OCI-LY3 (cell line): Measurements from ENCODE around the gene ITGA11.

Experiments used
- H2AFZ ChIP-seq: fragments of 200-600, 300-600 bp; shearing (Covaris generic); 2 replicates; pipeline ENCODE4 v1.6.0; 2014; ENCODE audit warnings: antibody characterized with exemption, low read depth, low read length
- H3K27ac ChIP-seq: fragments of 200-600, 300-600 bp; sonication (generic); 2 replicates; pipeline ENCODE4 v1.5.1; 2014; ENCODE audit warnings: mild to moderate bottlenecking, low read length, moderate library complexity, mixed read lengths
- H3K27me3 ChIP-seq: fragments of 200-600, 300-600 bp; sonication (generic); 2 replicates; pipeline ENCODE4 v1.6.1; 2014; ENCODE audit warnings: low read depth, low read length, mixed read lengths
- H3K36me3 ChIP-seq: fragments of 200-600, 300-600 bp; sonication (generic); replicated peaks from 2 replicates; pipeline ENCODE3; 2014; ENCODE audit warnings: low read depth, low read length, mixed read lengths
- H3K4me1 ChIP-seq: fragments of 300-600, 200-600 bp; sonication (generic); 2 replicates; pipeline ENCODE4 v1.6.1; 2014; ENCODE audit warnings: low read length, mixed read lengths
- H3K4me2 ChIP-seq: fragments of 200-600, 300-600 bp; sonication (generic); 2 replicates; pipeline ENCODE4 v1.6.1; 2014; ENCODE audit warnings: low read length, mixed read lengths
- H3K4me3 ChIP-seq: fragments of 300-600, 200-600 bp; sonication (generic); 2 replicates; pipeline ENCODE4 v1.5.1; 2014; ENCODE audit warnings: antibody characterized with exemption, mild to moderate bottlenecking, low read length, moderate library complexity
- H3K79me2 ChIP-seq: fragments of 300-600, 200-600 bp; shearing (Covaris generic); 2 replicates; pipeline ENCODE4 v1.6.1; 2014; ENCODE audit warnings: mild to moderate bottlenecking, low read length, mixed read lengths
- H3K9ac ChIP-seq: fragments of 300-600, 200-600 bp; shearing (Covaris generic); 2 replicates; pipeline ENCODE4 v1.6.0; 2014; ENCODE audit warnings: mild to moderate bottlenecking, low read length, moderate library complexity
- H3K9me3 ChIP-seq: fragments of 200-600, 300-600 bp; shearing (Covaris generic); 2 replicates; pipeline ENCODE4 v1.6.1; 2014; ENCODE audit warnings: low read length, mixed read lengths; ENCODE audit not compliant: insufficient read depth
- H4K20me1 ChIP-seq: fragments of 200-600, 300-600 bp; sonication (generic); 2 replicates; pipeline ENCODE4 v1.6.1; 2016; ENCODE audit warnings: low read length, mixed read lengths; ENCODE audit not compliant: insufficient read depth
- CTCF ChIP-seq: fragments of 200-600, 300-600 bp; sonication (generic); IDR thresholded peaks from 2 replicates; pipeline ENCODE4 v1.5.1; 2014; ENCODE audit warnings: antibody characterized with exemption, low read length, low read depth
- EZH2phosphoT487 ChIP-seq: fragments of 200-600 bp; shearing (Covaris generic); IDR thresholded peaks from 2 replicates; pipeline ENCODE4 v1.6.1; 2018; ENCODE audit warnings: antibody characterized with exemption, mixed run types, low read depth

Gene ITGA11

GRCh38 chr15:68314563-68314962 is 117.4 kb downstream of the ITGA11 start:
- no peak for TF ChIP-seq EZH2phosphoT487
- no peak for TF ChIP-seq CTCF
- Histone ChIP-seq H4K20me1 (no peaks in the 10 kb centered on the region), H3K4me3 (no peak overlapping the region), H3K27me3 (no peaks in the 10 kb centered on the region), H3K9ac (no peak overlapping the region), H3K36me3 (no peaks in the 10 kb centered on the region), H3K79me2 (no peaks in the 10 kb centered on the region), H3K27ac (no peak overlapping the region), H3K9me3 (no peaks in the 10 kb centered on the region), H3K4me2 (no peak overlapping the region), H3K4me1 (peaks cover 11% of the 10 kb centered on the region), H2AFZ (no peak overlapping the region)

GRCh38 chr15:68313501-68314410 is 118.2 kb downstream of the ITGA11 start:
- Histone ChIP-seq H3K4me3 (no peak overlapping the region), H3K27ac (no peak overlapping the region), H3K4me1 (peaks cover 11% of the 10 kb centered on the region), H3K9me3 (no peaks in the 10 kb centered on the region), H2AFZ (no peak overlapping the region), H4K20me1 (no peaks in the 10 kb centered on the region), H3K36me3 (no peaks in the 10 kb centered on the region), H3K9ac (no peak overlapping the region), H3K4me2 (no peak overlapping the region), H3K79me2 (no peaks in the 10 kb centered on the region), H3K27me3 (no peaks in the 10 kb centered on the region)
- no peak for TF ChIP-seq CTCF
- no peak for TF ChIP-seq EZH2phosphoT487

GRCh38 chr15:68312701-68313204 is 119.2 kb downstream of the ITGA11 start:
- no peak overlapping the region for H3K4me3 ChIP-seq
- H3K27ac ChIP-seq, result no peak overlapping the region
- peaks cover 11% of the 10 kb centered on the region for H3K4me1 ChIP-seq
- no peak overlapping the region for H3K4me2 ChIP-seq
- no peaks in the 10 kb centered on the region for H3K9me3 ChIP-seq
- H2AFZ ChIP-seq, result no peak overlapping the region
- no peaks in the 10 kb centered on the region for H3K36me3 ChIP-seq
- H4K20me1 ChIP-seq, result no peaks in the 10 kb centered on the region
- no peak for TF ChIP-seq CTCF
- TF ChIP-seq EZH2phosphoT487, result no peak
- H3K79me2 ChIP-seq, result no peaks in the 10 kb centered on the region
- no peak overlapping the region for H3K9ac ChIP-seq
- H3K27me3 ChIP-seq, result no peaks in the 10 kb centered on the region

- Histone ChIP-seq H3K9me3 (no peaks in the 10 kb centered on the region), H3K27ac (no peak overlapping the region), H3K79me2 (no peaks in the 10 kb centered on the region), H3K4me3 (no peak overlapping the region), H4K20me1 (no peaks in the 10 kb centered on the region), H3K27me3 (no peaks in the 10 kb centered on the region), H2AFZ (no peak overlapping the region), H3K4me1 (peaks cover 11% of the 10 kb centered on the region), H3K9ac (no peak overlapping the region), H3K4me2 (no peak overlapping the region), H3K36me3 (no peaks in the 10 kb centered on the region)
- TF ChIP-seq EZH2phosphoT487 (no peak), CTCF (no peak)
These were observed 120.0 kb downstream of the ITGA11 start for GRCh38 chr15:68311859-68312557.
